CD4-positive, alpha-beta memory T cell (primary cell): ENCODE data around the gene ASIP. TPM values are rescaled to one million over a fixed set of nuclear protein-coding genes. Genes with fewer than 3 reads are reported as not detected.

Experiments
- CTCF ChIA-PET: fragments of 350-600 bp; sonication (Branson Sonifier 250); formaldehyde crosslinking; loops from one replicate; lab custom pipeline; 2021; ENCODE audit warnings: inconsistent platforms; ENCODE audit not compliant: partially characterized antibody; lab: Charles Lee
- POLR2A ChIA-PET: fragments of 350-600 bp; sonication (Branson Sonifier 250); formaldehyde crosslinking; loops from one replicate; lab custom pipeline; 2021; ENCODE audit not compliant: partially characterized antibody; lab: Charles Lee
- DNase-seq, 5 donors: peaks; one replicate each; pipeline versions ENCODE4 v3.0.0 to v3.0.0-alpha.2; 2020 to 2022; ENCODE audit warnings: mixed read lengths in 1 of 5
- H3K27ac ChIP-seq: one replicate; pipeline ENCODE4 v1.7.0; 2013; ENCODE audit warnings: low read depth, low read length
- H3K27me3 ChIP-seq: 2 replicates; pipeline ENCODE4 v1.7.0; 2013; ENCODE audit warnings: mild to moderate bottlenecking, low read length, moderate library complexity; ENCODE audit not compliant: insufficient read depth
- H3K36me3 ChIP-seq: 2 replicates; pipeline ENCODE4 v1.7.0; 2013; ENCODE audit warnings: mild to moderate bottlenecking, low read length, moderate library complexity; ENCODE audit not compliant: insufficient read depth
- H3K4me1 ChIP-seq: 2 replicates; pipeline ENCODE4 v1.7.0; 2013; ENCODE audit warnings: mild to moderate bottlenecking, low read length, moderate library complexity; ENCODE audit not compliant: insufficient read depth
- H3K4me3 ChIP-seq, 2 donors: one replicate each; pipeline ENCODE4 v1.7.0; 2013; ENCODE audit warnings: low read length in 2 of 2, mild to moderate bottlenecking in 1 of 2
- H3K9me3 ChIP-seq, 2 donors: one replicate each; pipeline ENCODE4 v1.7.0; 2013; ENCODE audit warnings: low read length in 2 of 2, control low read depth in 1 of 2; ENCODE audit not compliant: control insufficient read depth in 1 of 2
- H3K27ac Mint-ChIP-seq, 7 donors: one replicate each; pipeline ENCODE4 v1.8.0; 2020 to 2021; ENCODE audit warnings: mixed read lengths in 7 of 7, mild to moderate bottlenecking in 6 of 7, inconsistent platforms in 3 of 7, moderate library complexity in 3 of 7
- H3K27me3 Mint-ChIP-seq, 2 donors: one replicate each; pipeline ENCODE4 v1.8.0; 2020 to 2021; ENCODE audit warnings: mixed read lengths in 2 of 2
- H3K36me3 Mint-ChIP-seq, 2 donors: one replicate each; pipeline ENCODE4 v1.8.0; 2020 to 2021; ENCODE audit warnings: mixed read lengths in 2 of 2, inconsistent platforms in 1 of 2, mild to moderate bottlenecking in 1 of 2
- H3K4me1 Mint-ChIP-seq, 4 donors: one replicate each; pipeline ENCODE4 v1.8.0; 2020 to 2021; ENCODE audit warnings: mixed read lengths in 4 of 4, mild to moderate bottlenecking in 1 of 4
- H3K4me3 Mint-ChIP-seq, 8 donors: one replicate each; pipeline ENCODE4 v1.8.0; 2020 to 2021; ENCODE audit warnings: mixed read lengths in 8 of 8, mild to moderate bottlenecking in 7 of 8, moderate library complexity in 6 of 8, inconsistent platforms in 3 of 8
- H3K9me3 Mint-ChIP-seq, 8 donors: one replicate each; pipeline ENCODE4 v1.8.0; 2020 to 2021; ENCODE audit warnings: mixed read lengths in 8 of 8, mild to moderate bottlenecking in 5 of 8, inconsistent platforms in 3 of 8, moderate library complexity in 1 of 8
- intact Hi-C: fragments of 100-400 bp; cut with micrococcal nuclease; formaldehyde crosslinking; loops from one replicate; pipeline ENCODE4 v1.15.1; 2023
- polyA plus RNA-seq, 2 donors: library from polyadenylated mRNA; unstranded; fragments of 300-500 nt; fragmentation: Illumina TruSeq; gene quantifications; one replicate each; pipeline ENCODE4 v1.2.3, GENCODE V29; 2021
- total RNA-seq, 2 experiments: library from RNA; stranded (reverse); gene quantifications; one replicate each; pipeline ENCODE4 v1.2.3, GENCODE V29; 2021

Gene ASIP
- total and polyA plus RNA-seq, 4 experiments from 2014 or later = not detected

DNA sequence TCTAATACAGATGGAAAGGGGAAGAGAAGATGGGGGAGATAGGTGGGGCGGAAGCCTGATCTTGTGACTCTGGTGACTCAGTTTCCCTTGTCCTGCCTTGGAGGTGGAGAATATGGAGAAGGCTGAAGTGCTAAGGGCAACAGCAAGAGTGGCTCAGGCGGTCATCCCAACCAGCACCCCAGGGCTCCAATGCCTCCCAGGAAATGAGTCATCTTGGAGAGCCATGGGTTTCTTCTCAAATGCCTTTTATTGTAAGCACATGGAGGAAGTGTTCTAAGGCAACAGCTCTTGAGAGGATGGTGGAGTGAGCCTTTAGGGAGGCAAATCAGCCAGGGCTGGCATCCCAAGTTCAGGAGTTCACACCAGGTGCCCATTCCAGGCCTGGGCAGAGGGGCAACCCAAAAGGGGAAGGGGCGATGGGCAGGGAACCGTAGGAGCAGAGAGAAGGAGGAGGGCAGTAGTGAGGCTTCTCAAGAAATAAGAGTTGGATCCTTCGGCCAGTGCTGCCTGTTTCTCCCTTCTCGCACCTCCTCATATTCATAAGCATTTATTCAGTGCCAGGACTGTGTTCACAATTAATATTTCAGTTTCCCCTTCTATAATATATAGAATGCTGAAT lies 75.1 kb downstream of the ASIP start:
- peaks cover 8 to 24% of the 10 kb centered on the region in 2 donors for H3K27me3 Mint-ChIP-seq
- no peak overlapping the region for H3K27ac Mint-ChIP-seq
- no peaks in the 10 kb centered on the region for H3K9me3 Mint-ChIP-seq

More for the DNA sequence above, 75.1 kb downstream of the ASIP start:
- H3K36me3 Mint-ChIP-seq = no peaks in the 10 kb centered on the region
- H3K4me3 Mint-ChIP-seq = no peak overlapping the region
- no peak for DNase-seq
- no peaks in the 10 kb centered on the region for H3K36me3 ChIP-seq
- no peaks in the 10 kb centered on the region for H3K9me3 ChIP-seq
- CTCF ChIA-PET = interaction anchor here (1.7 kb wide), 1 partner anchor 451 kb away, joined by 3 read pairs; no protein-coding TSS in a partner anchor
- H3K4me1 Mint-ChIP-seq = peaks cover 5 to 14% (median 9%) of the 10 kb centered on the region in 4 donors
- H3K27me3 ChIP-seq = peaks cover 8% of the 10 kb centered on the region
- POLR2A ChIA-PET = no interaction called here
- peaks cover 9% of the 10 kb centered on the region for H3K4me1 ChIP-seq
- H3K4me3 ChIP-seq = no peak overlapping the region
- intact Hi-C loops = no loop called here
- no peak overlapping the region for H3K27ac ChIP-seq

Other genes starting within 250 kb of the ASIP start
- 100 to 1,000 TPM; 112 to 116 TPM for gene RALY, start 247.5 kb upstream of the ASIP start, total RNA-seq
- 100 to 1,000 TPM; 191 to 218 TPM for gene RALY, start 247.5 kb upstream of the ASIP start, polyA plus RNA-seq
- 10 to 100 TPM; 52.2 to 53.1 TPM for gene EIF2S2, start 129.2 kb upstream of the ASIP start, total RNA-seq
- 10 to 100 TPM; 26.3 to 34.0 TPM for gene EIF2S2, start 129.2 kb upstream of the ASIP start, polyA plus RNA-seq
- 10 to 100 TPM; 23.1 to 24.2 TPM for gene AHCY, start 61.9 kb downstream of the ASIP start, total RNA-seq
- 10 to 100 TPM; 21.2 to 30.6 TPM for gene AHCY, start 61.9 kb downstream of the ASIP start, polyA plus RNA-seq
- 10 to 100 TPM; 59.3 to 68.9 TPM for gene ITCH, start 121.8 kb downstream of the ASIP start, total RNA-seq
- 10 to 100 TPM in 1 of 2 donors, 1 to 10 TPM in 1; 9.7 to 25.2 TPM for gene ITCH, start 121.8 kb downstream of the ASIP start, polyA plus RNA-seq